Kidney epithelial cell (primary cell): Measurements from ENCODE around the gene ABCB8. TPM values are rescaled to one million over a fixed set of nuclear protein-coding genes. Genes with fewer than 3 reads are reported as not detected.

Experiments used
- DNase-seq: peaks from one replicate; pipeline ENCODE4 v3.0.0-alpha.2; 2010; ENCODE audit warnings: low read depth
- H3K27me3 ChIP-seq: 2 replicates; pipeline ENCODE4 v1.6.0; 2011; ENCODE audit warnings: low read length; ENCODE audit not compliant: control insufficient read depth, insufficient read depth
- H3K36me3 ChIP-seq: 2 replicates; pipeline ENCODE4 v1.5.1; 2011; ENCODE audit warnings: low read length; ENCODE audit not compliant: control insufficient read depth, insufficient read depth
- H3K4me3 ChIP-seq: 2 replicates; pipeline ENCODE4 v1.5.1; 2011; ENCODE audit warnings: low read depth, mild to moderate bottlenecking, control low read depth, low read length
- total RNA-seq: library from RNA; depleted of rRNA; stranded (reverse); fragments of >200 nt; gene quantifications from 2 replicates; pipeline ENCODE4 v1.2.3, GENCODE V29; 2015
- TF ChIP-seq, protein P1 (sequence below): IDR thresholded peaks from 2 replicates; pipeline ENCODE4 v1.5.1; 2011; ENCODE audit warnings: mild to moderate bottlenecking, moderate library complexity, low read length, control low read depth, inconsistent platforms; ENCODE audit not compliant: insufficient read depth, poor library complexity, severe bottlenecking

The ABCB8 gene
- total RNA-seq, 1 donor from 2014 or later: 37.1 TPM

DNA sequence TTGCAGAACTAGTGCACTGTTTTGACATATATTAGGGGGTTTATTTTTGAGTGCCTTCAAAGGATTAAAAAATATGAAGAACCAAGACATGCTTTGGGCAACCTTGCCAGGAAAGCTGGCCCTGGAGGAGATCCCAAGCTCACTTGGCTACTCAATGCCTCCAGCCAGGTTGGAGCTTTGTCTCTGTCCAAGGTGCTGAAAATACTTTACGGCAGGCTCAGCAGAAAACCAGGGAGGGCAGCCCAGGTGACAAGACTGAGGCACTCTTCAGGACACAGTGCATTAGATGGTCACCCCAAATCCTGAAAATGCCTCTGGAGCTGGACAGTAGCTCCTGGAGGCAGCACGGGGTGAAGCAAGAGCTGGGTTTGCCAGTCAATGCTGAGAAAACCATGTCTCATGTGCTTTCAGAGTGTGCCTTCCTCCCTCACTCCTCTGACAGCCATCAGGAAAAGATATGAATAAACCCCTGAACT is 44.3 kb upstream of the ABCB8 start:
- DNase-seq: peak; percentile 5
- Histone ChIP-seq H3K36me3 (no peaks in the 10 kb centered on the region), H3K4me3 (no peak overlapping the region), H3K27me3 (peaks cover 57% of the 10 kb centered on the region)
- TF ChIP-seq, protein P1, sequence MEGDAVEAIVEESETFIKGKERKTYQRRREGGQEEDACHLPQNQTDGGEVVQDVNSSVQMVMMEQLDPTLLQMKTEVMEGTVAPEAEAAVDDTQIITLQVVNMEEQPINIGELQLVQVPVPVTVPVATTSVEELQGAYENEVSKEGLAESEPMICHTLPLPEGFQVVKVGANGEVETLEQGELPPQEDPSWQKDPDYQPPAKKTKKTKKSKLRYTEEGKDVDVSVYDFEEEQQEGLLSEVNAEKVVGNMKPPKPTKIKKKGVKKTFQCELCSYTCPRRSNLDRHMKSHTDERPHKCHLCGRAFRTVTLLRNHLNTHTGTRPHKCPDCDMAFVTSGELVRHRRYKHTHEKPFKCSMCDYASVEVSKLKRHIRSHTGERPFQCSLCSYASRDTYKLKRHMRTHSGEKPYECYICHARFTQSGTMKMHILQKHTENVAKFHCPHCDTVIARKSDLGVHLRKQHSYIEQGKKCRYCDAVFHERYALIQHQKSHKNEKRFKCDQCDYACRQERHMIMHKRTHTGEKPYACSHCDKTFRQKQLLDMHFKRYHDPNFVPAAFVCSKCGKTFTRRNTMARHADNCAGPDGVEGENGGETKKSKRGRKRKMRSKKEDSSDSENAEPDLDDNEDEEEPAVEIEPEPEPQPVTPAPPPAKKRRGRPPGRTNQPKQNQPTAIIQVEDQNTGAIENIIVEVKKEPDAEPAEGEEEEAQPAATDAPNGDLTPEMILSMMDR: no peak

DNA sequence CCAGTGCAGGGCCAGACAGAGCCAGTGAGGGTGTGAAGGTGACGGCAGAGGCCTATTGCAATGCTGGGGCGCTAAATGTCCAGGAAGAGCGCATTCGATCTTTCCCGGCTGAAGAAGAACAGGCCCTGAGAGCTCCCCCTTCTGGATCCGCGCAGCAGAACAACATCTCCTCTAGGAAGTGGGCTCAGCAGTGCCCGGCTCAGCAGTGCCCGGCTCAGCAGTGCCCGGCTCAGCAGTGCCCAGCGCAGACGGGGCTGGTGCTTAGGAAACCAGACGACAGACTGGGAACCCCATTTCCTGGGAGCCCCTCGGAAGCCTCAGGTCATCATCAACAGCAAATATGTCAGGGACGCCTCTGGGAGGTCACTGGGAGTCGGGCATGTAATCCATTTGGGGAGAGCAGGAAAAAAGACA is 42.1 kb upstream of the ABCB8 start:
- TF ChIP-seq, protein P1: peak; percentile 79
- peaks cover 38% of the 10 kb centered on the region for H3K27me3 ChIP-seq
- H3K4me3 ChIP-seq: no peak overlapping the region
- H3K36me3 ChIP-seq: no peaks in the 10 kb centered on the region
- DNase-seq: no peak

DNA sequence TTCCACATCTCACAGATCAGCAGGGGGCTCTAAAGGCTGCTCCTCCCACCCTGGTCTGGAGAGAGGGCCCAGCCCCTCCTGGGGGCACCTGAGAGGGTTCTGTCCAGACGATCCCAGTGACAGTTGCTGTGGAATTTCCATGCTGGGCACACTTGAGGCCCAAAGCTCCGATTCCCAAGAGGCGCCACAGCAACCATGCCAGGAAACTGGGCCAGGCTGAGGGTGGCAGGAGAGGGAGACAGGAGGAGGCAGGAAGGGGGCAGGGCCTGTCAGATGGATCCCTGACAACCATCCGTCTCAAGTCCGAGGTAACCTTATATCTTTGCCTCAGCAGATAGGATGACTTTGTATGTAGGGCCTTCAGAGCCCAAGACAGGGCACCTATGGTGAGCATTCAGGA is 41.7 kb upstream of the ABCB8 start:
- TF ChIP-seq, protein P1: no peak
- H3K27me3 ChIP-seq: peaks cover 35% of the 10 kb centered on the region
- no peak for DNase-seq
- H3K4me3 ChIP-seq: no peak overlapping the region
- no peaks in the 10 kb centered on the region for H3K36me3 ChIP-seq

DNA sequence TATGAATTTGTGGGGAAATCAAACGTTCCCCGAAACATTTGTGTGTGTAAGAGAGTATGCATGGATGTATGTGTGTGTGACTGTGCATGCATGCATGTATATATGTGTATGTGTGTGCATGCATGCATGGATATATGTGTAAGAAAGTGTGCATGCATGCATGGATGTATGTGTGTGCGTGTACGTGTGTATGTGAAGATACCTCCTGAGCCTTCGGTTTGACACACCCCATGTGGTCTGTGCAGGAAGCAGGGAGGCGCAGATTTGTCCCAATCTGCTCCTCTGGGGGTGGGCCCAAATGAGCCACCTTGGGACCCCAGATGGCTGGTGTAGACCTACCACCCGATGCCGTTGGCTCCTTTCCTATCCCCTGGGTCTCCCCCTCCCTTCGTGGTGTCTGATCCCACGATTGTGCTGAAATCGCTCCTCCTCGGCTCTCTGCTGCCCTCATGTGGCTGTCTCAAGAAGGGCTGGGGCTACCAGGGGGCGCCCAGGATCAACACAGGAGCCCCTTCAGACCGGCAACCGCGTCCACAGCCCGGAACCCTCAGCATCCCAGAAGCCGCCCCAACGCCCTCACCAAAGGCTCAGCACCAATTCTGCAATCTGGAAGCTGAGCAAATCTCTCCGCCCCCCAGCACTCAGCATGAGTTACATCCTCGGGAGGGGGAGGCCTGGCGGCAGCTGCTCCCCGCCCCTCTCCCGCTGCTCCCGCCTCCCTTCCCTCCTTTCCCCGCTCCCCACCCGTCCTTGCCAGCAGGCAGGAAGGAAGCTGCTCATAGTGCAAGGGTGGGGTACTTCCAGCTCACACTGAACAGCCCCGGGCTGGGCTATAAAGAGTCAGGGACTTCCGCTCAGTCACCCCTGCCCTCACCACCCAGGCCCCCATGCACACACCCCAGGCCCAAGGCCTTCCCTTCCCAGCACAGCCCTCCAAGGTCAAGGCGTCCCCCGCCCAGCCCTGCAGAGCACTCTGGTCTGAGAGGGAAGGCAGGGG is 39.7 kb upstream of the ABCB8 start:
- TF ChIP-seq, protein P1: peak; percentile 66
- Histone ChIP-seq H3K36me3 (no peaks in the 10 kb centered on the region), H3K27me3 (peaks cover 24% of the 10 kb centered on the region), H3K4me3 (no peak overlapping the region)
- DNase-seq: no peak

DNA sequence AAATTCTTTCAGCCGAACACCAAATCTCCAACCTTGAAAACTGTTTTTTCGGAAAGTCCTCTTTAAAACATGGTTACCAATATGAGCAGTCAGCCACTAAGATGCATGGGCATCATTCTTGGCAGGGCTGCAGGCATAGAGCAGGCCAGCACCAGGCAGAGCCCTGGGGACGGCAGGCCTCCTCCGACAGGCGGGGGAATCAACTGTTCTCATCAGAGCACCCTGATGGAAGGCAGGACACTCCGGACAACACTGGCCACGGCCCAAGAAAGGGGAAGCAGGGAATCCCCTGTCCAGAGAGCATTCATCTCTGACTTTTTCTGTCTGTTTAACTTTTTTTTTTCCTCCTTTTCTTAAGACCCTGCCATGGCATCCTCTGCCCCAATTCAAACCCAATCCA is 38.8 kb upstream of the ABCB8 start:
- Histone ChIP-seq H3K27me3 (peaks cover 24% of the 10 kb centered on the region), H3K36me3 (no peaks in the 10 kb centered on the region), H3K4me3 (no peak overlapping the region)
- TF ChIP-seq, protein P1: no peak
- DNase-seq: no peak
